H9 (cell line): ENCODE measurements around the gene AREG. TPM values are rescaled to one million over a fixed set of nuclear protein-coding genes. Genes with fewer than 3 reads are reported as not detected.
A peak's percentile ranks its signal among the peaks of the same experiment; 100 is the strongest.

Experiments
- DNase-seq: peaks from one replicate; pipeline ENCODE4 v3.0.0-alpha.2; 2017
- H2AFZ ChIP-seq: one replicate; pipeline ENCODE4 v1.6.1; 2013; ENCODE audit warnings: mild to moderate bottlenecking, low read length, control low read depth, moderate library complexity
- H2AK5ac ChIP-seq: 2 replicates; pipeline ENCODE4 v1.6.1; 2013; ENCODE audit warnings: low read length, control low read depth, mixed read lengths; ENCODE audit not compliant: insufficient read length
- H2BK120ac ChIP-seq: one replicate; pipeline ENCODE4 v1.6.1; 2013; ENCODE audit warnings: low read depth, mild to moderate bottlenecking, low read length, control low read depth, inconsistent platforms; ENCODE audit not compliant: poor library complexity, severe bottlenecking
- H2BK12ac ChIP-seq: 2 replicates; pipeline ENCODE4 v1.6.1; 2013; ENCODE audit warnings: low read length, control low read depth, mixed read lengths, low read depth; ENCODE audit not compliant: insufficient read length
- H2BK15ac ChIP-seq: 2 replicates; pipeline ENCODE4 v1.6.1; 2013; ENCODE audit warnings: low read depth, low read length, control low read depth
- H2BK20ac ChIP-seq: one replicate; pipeline ENCODE4 v1.6.1; 2013; ENCODE audit warnings: low read depth, mild to moderate bottlenecking, low read length, control low read depth, inconsistent platforms; ENCODE audit not compliant: poor library complexity, severe bottlenecking
- H2BK5ac ChIP-seq: 2 replicates; pipeline ENCODE4 v1.6.1; 2013; ENCODE audit warnings: low read length, control low read depth, mixed read lengths; ENCODE audit not compliant: insufficient read length
- H3K14ac ChIP-seq: 2 replicates; pipeline ENCODE4 v1.6.1; 2013; ENCODE audit warnings: low read length, control low read depth; ENCODE audit not compliant: insufficient read depth
- H3K18ac ChIP-seq: 2 replicates; pipeline ENCODE4 v1.6.1; 2013; ENCODE audit warnings: low read depth, mild to moderate bottlenecking, mixed read lengths, low read length, control low read depth; ENCODE audit not compliant: insufficient read length
- H3K23ac ChIP-seq: 2 replicates; pipeline ENCODE4 v1.6.1; 2013; ENCODE audit warnings: low read length, control low read depth, mixed read lengths, low read depth; ENCODE audit not compliant: insufficient read length
- H3K23me2 ChIP-seq: 2 replicates; pipeline ENCODE4 v1.6.1; 2013; ENCODE audit warnings: low read depth, mild to moderate bottlenecking, mixed read lengths, low read length, control low read depth; ENCODE audit not compliant: insufficient read length, poor library complexity, severe bottlenecking
- H3K27ac ChIP-seq: 2 replicates; pipeline ENCODE4 v1.5.1; 2013; ENCODE audit warnings: low read length, control low read depth, mixed read lengths, low read depth; ENCODE audit not compliant: insufficient read length
- H3K27me3 ChIP-seq: 2 replicates; pipeline ENCODE4 v1.6.1; 2013; ENCODE audit warnings: low read length, control low read depth, inconsistent platforms; ENCODE audit not compliant: insufficient read depth
- H3K4ac ChIP-seq: 2 replicates; pipeline ENCODE4 v1.6.1; 2013; ENCODE audit warnings: low read depth, mild to moderate bottlenecking, control low read depth, inconsistent platforms, low read length, moderate library complexity
- H3K4me1 ChIP-seq: 2 replicates; pipeline ENCODE4 v1.6.1; 2013; ENCODE audit warnings: low read length, control low read depth, inconsistent platforms; ENCODE audit not compliant: insufficient read depth
- H3K4me2 ChIP-seq: 2 replicates; pipeline ENCODE4 v1.6.1; 2013; ENCODE audit warnings: low read length, control low read depth, mixed read lengths; ENCODE audit not compliant: insufficient read length, insufficient read depth
- H3K56ac ChIP-seq: 2 replicates; pipeline ENCODE4 v1.6.1; 2013; ENCODE audit warnings: low read depth, mild to moderate bottlenecking, mixed read lengths, low read length, control low read depth; ENCODE audit not compliant: insufficient read length
- H3K79me1 ChIP-seq: 2 replicates; pipeline ENCODE4 v1.6.1; 2013; ENCODE audit warnings: low read depth, mild to moderate bottlenecking, moderate library complexity, low read length, control low read depth, inconsistent platforms; ENCODE audit not compliant: insufficient read depth, poor library complexity, severe bottlenecking
- H3K79me2 ChIP-seq: 2 replicates; pipeline ENCODE4 v1.6.1; 2013; ENCODE audit warnings: low read length, control low read depth, inconsistent platforms; ENCODE audit not compliant: insufficient read depth
- H3K9ac ChIP-seq: 2 replicates; pipeline ENCODE4 v1.6.1; 2013; ENCODE audit warnings: low read length, control low read depth, mixed read lengths; ENCODE audit not compliant: insufficient read length; ENCODE audit errors: extremely low read depth
- H3K9me3 ChIP-seq: one replicate; pipeline ENCODE4 v1.6.1; 2013; ENCODE audit warnings: low read depth, low read length, inconsistent platforms; ENCODE audit not compliant: control insufficient read depth
- H3T11ph ChIP-seq: one replicate; pipeline ENCODE4 v1.6.1; 2013; ENCODE audit warnings: mild to moderate bottlenecking, low read length, control low read depth, inconsistent platforms
- H4K20me1 ChIP-seq: one replicate; pipeline ENCODE4 v1.6.1; 2013; ENCODE audit not compliant: control insufficient read depth, insufficient read length, insufficient read depth
- H4K5ac ChIP-seq: 2 replicates; pipeline ENCODE4 v1.6.1; 2013; ENCODE audit warnings: low read depth, mild to moderate bottlenecking, mixed read lengths, low read length, control low read depth; ENCODE audit not compliant: insufficient read length
- H4K8ac ChIP-seq: replicated peaks from 2 replicates; pipeline ENCODE4 v1.6.1; 2013; ENCODE audit warnings: low read length, control low read depth, mixed read lengths, low read depth; ENCODE audit not compliant: insufficient read length
- H4K91ac ChIP-seq: 2 replicates; pipeline ENCODE4 v1.6.1; 2013; ENCODE audit warnings: low read depth, mild to moderate bottlenecking, moderate library complexity, mixed read lengths, low read length, control low read depth; ENCODE audit not compliant: insufficient read length
- H3K27ac Mint-ChIP-seq, 3 experiments: 2 replicates in 2 of 3; 3 replicates in 1 of 3; pipeline ENCODE4 v1.8.0; 2020 to 2021; ENCODE audit warnings: mixed read lengths in 3 of 3, mild to moderate bottlenecking in 1 of 3, moderate library complexity in 1 of 3
- H3K27me3 Mint-ChIP-seq: 2 replicates; pipeline ENCODE4 v1.8.0; 2021; ENCODE audit warnings: low read depth, mild to moderate bottlenecking, moderate library complexity, mixed read lengths
- H3K36me3 Mint-ChIP-seq, 3 experiments: 2 replicates in 2 of 3; 3 replicates in 1 of 3; pipeline ENCODE4 v1.8.0; 2020 to 2021; ENCODE audit warnings: low read depth in 3 of 3, mixed read lengths in 3 of 3; ENCODE audit not compliant: insufficient read depth in 1 of 3
- H3K4me1 Mint-ChIP-seq, 2 experiments: 2 replicates each; pipeline ENCODE4 v1.8.0; 2020; ENCODE audit warnings: mixed read lengths in 2 of 2
- H3K4me3 Mint-ChIP-seq, 2 experiments: 2 replicates in 1 of 2; 3 replicates in 1 of 2; pipeline ENCODE4 v1.8.0; 2020 to 2021; ENCODE audit warnings: mild to moderate bottlenecking in 2 of 2, mixed read lengths in 2 of 2, moderate library complexity in 1 of 2
- H3K9me3 Mint-ChIP-seq, 2 experiments: 2 replicates in 1 of 2; 3 replicates in 1 of 2; pipeline ENCODE4 v1.8.0; 2020; ENCODE audit warnings: mild to moderate bottlenecking in 2 of 2, mixed read lengths in 2 of 2, moderate library complexity in 1 of 2
- CTCF ChIP-seq: fragments of 200-600 bp; sonication (generic); conservative IDR thresholded peaks from 3 replicates; pipeline ENCODE4 v1.8.0; 2021; ENCODE audit warnings: antibody characterized with exemption, mild to moderate bottlenecking
- WGBS: extraction: QIAGEN DNeasy Blood & Tissue Kit; methylation state at CpG from one replicate; pipeline ENCODE4 v1.1.7; 2013; ENCODE audit warnings: missing lambda C conversion rate, low lambda C conversion rate, mixed read lengths; ENCODE audit not compliant: insufficient read length; ENCODE audit errors: extremely low coverage; 5-methylcytosine and 5-hydroxymethylcytosine counted together
- long read RNA-seq: library from polyadenylated mRNA; unstranded; transcript quantifications from one replicate; pipeline ENCODE4 v2.0.0, GENCODE V29; 2020
- total RNA-seq: library from RNA; stranded (reverse); gene quantifications from 2 replicates; pipeline ENCODE4 v1.2.1, GENCODE V29; 2021

AREG gene
- 0.24 and 0.28 TPM in 2 replicates for total RNA-seq
- long read RNA-seq: 0 reads

GRCh38 chr4:74444891-74445642, at the start of gene AREG:
Gene AREG (plus strand): TSS chr4:74445136. CDS start chr4:74445346, 210 bp downstream.
- H4K5ac ChIP-seq: no peak within 1 kb of the TSS
- no peak within 1 kb of the TSS; the same call in 1 of the 2 replicates for H3K14ac ChIP-seq
- DNase-seq: peak; percentile 85
- H2BK12ac ChIP-seq: no peak within 1 kb of the TSS
- H2AFZ ChIP-seq: peak within 1 kb of the TSS; percentile 18
- peak within 1 kb of the TSS; percentile 76 to 90 for H3K4me3 Mint-ChIP-seq
- peaks cover 10% of the 10 kb centered on the region for H3K23me2 ChIP-seq
- no peak within 1 kb of the TSS for H3K18ac ChIP-seq
- peak within 1 kb of the TSS; percentile 61 for H3K4me2 ChIP-seq
- H3K4me1 ChIP-seq: no peaks in the 10 kb centered on the region
- H3K9me3 ChIP-seq: no peaks in the 10 kb centered on the region
- peak; percentile 59 for TF ChIP-seq CTCF
- H2BK120ac ChIP-seq: no peak within 1 kb of the TSS
- H2BK5ac ChIP-seq: no peak within 1 kb of the TSS
- no peak within 1 kb of the TSS for H4K91ac ChIP-seq
- no peak within 1 kb of the TSS for H3K4ac ChIP-seq
- H3K27ac ChIP-seq: no peak within 1 kb of the TSS
- H3K36me3 Mint-ChIP-seq: no peaks in the 10 kb centered on the region
- no peak within 1 kb of the TSS for H3K9ac ChIP-seq
- H2AK5ac ChIP-seq: no peak within 1 kb of the TSS
- WGBS: no CpG with 5 or more reads among the region's 64 CpGs
- H4K20me1 ChIP-seq: no peaks in the 10 kb centered on the region
- H2BK20ac ChIP-seq: no peak within 1 kb of the TSS
- peaks cover 3% of the 10 kb centered on the region; the same call in 1 of the 2 replicates for H3K27me3 ChIP-seq
- no peaks in the 10 kb centered on the region for H3K79me2 ChIP-seq
- peaks cover 39% of the 10 kb centered on the region for H3K27me3 Mint-ChIP-seq
- H3T11ph ChIP-seq: no peak within 1 kb of the TSS
- no peak within 1 kb of the TSS for H3K56ac ChIP-seq
- H2BK15ac ChIP-seq: no peak within 1 kb of the TSS
- H3K27ac Mint-ChIP-seq: peak within 1 kb of the TSS in 2 of 3 experiments; percentile 30 to 75; a peak in 3 of 7 replicates
- no peaks in the 10 kb centered on the region for H3K79me1 ChIP-seq
- H3K4me1 Mint-ChIP-seq: peaks cover 7 to 10% of the 10 kb centered on the region in 2 experiments
- H3K9me3 Mint-ChIP-seq: no peaks in the 10 kb centered on the region; a peak in 1 of 5 replicates
- H4K8ac ChIP-seq: no peak within 1 kb of the TSS
- H3K23ac ChIP-seq: no peak within 1 kb of the TSS
